ENCODE measurements around the gene ARL11.

DNA sequence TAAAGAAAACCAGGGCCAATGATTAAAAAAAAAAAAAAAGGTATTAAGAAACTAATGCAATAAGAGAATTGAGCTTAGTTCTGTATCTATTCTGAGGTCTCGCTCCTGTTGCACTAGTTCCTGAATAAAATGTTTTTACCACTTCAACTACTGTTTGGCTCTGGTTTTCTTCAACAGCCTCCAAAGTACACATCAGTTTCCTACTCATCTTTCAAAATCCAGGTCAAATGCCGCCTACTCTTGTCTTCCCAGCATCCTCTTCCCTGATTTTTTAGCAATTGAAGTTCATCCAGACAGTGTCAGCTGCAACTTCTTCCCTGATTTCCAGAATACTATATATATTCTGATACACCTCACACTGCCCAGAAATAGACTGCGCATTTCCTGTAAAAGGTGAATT lies 41.6 kb upstream of the ARL11 start:
- TF ChIP-seq, protein P1, sequence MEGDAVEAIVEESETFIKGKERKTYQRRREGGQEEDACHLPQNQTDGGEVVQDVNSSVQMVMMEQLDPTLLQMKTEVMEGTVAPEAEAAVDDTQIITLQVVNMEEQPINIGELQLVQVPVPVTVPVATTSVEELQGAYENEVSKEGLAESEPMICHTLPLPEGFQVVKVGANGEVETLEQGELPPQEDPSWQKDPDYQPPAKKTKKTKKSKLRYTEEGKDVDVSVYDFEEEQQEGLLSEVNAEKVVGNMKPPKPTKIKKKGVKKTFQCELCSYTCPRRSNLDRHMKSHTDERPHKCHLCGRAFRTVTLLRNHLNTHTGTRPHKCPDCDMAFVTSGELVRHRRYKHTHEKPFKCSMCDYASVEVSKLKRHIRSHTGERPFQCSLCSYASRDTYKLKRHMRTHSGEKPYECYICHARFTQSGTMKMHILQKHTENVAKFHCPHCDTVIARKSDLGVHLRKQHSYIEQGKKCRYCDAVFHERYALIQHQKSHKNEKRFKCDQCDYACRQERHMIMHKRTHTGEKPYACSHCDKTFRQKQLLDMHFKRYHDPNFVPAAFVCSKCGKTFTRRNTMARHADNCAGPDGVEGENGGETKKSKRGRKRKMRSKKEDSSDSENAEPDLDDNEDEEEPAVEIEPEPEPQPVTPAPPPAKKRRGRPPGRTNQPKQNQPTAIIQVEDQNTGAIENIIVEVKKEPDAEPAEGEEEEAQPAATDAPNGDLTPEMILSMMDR (IDR thresholded peaks at IDR 0.05; ENCODE audit: poor library complexity), result no peak
- no peak for TF ChIP-seq EZH2 (IDR thresholded peaks at IDR 0.05; ENCODE audit: borderline replicate concordance)
- TF ChIP-seq EZH2phosphoT487 (IDR thresholded peaks at IDR 0.05; ENCODE audit: low read depth, severe bottlenecking, unreplicated experiment), result no peak
